GM19240 (cell line): ENCODE measurements around the gene NUTM2G.
"Not testable (repeated sequence)": the region's sequence is repeated elsewhere in the genome, so short reads cannot be mapped to it uniquely, and the experiment has no call there.

ENCODE experiments used
- DNase-seq: peaks from one replicate; pipeline ENCODE4 v3.0.0; 2011; ENCODE audit warnings: low spot score; ENCODE audit not compliant: insufficient read length

Gene NUTM2G

GRCh38 chr9:96941628-96942027, 13.0 kb downstream of the NUTM2G start:
- DNase-seq, result not testable (repeated sequence)

- DNase-seq, result not testable (repeated sequence)
Observed at GRCh38 chr9:96942181-96942580, 13.5 kb downstream of the NUTM2G start.

- DNase-seq, result not testable (repeated sequence)
Observed at GRCh38 chr9:96949346-96949745, 20.7 kb downstream of the NUTM2G start.

GRCh38 chr9:96950539-96950938, 21.9 kb downstream of the NUTM2G start:
- DNase-seq, result not testable (repeated sequence)

- DNase-seq, result not testable (repeated sequence)
Observed at GRCh38 chr9:96967591-96967990, 38.9 kb downstream of the NUTM2G start.

GRCh38 chr9:96972552-96972951, 43.9 kb downstream of the NUTM2G start:
- not testable (repeated sequence) for DNase-seq

- DNase-seq, result not testable (repeated sequence)
Observed at GRCh38 chr9:96974037-96974436, 45.4 kb downstream of the NUTM2G start.

- not testable (repeated sequence) for DNase-seq
Observed at GRCh38 chr9:96983496-96984122, 55.0 kb downstream of the NUTM2G start.

- not testable (repeated sequence) for DNase-seq
Observed at GRCh38 chr9:96984139-96984538, 55.5 kb downstream of the NUTM2G start.

- not testable (repeated sequence) for DNase-seq
Observed at GRCh38 chr9:96984887-96985286, 56.2 kb downstream of the NUTM2G start.
